Tongue (tissue), 2 donors: ENCODE measurements around the gene RBBP9. TPM values are rescaled to one million over a fixed set of nuclear protein-coding genes. Genes with fewer than 3 reads are reported as not detected.
"Not testable (repeated sequence)": the region's sequence is repeated elsewhere in the genome, so short reads cannot be mapped to it uniquely, and the experiment has no call there.

Source experiments
- DNase-seq: peaks from one replicate; pipeline ENCODE4 v3.0.0-alpha.2; 2015
- total RNA-seq: library from RNA; depleted of rRNA; stranded (reverse); fragments of >200 nt; gene quantifications from one replicate; pipeline ENCODE4 v1.2.3, GENCODE V29; 2014

RBBP9 gene
- total RNA-seq = 11.7 TPM

GRCh38 chr20:18496740-18497592 is at the start of gene RBBP9:
Gene RBBP9 (minus strand): TSS chr20:18497225. CDS start chr20:18497167, 58 bp downstream.
- peak; percentile 93 for DNase-seq

GRCh38 chr20:18545566-18545965 is 48.5 kb upstream of the RBBP9 start:
- no peak for DNase-seq

GRCh38 chr20:18543932-18544331 is 46.9 kb upstream of the RBBP9 start:
- no peak for DNase-seq

GRCh38 chr20:18543216-18543615 is 46.2 kb upstream of the RBBP9 start:
- DNase-seq = no peak

- no peak for DNase-seq
Observed at GRCh38 chr20:18541741-18542140, 44.7 kb upstream of the RBBP9 start.

- DNase-seq = no peak
Observed at GRCh38 chr20:18537651-18538050, 40.6 kb upstream of the RBBP9 start.

GRCh38 chr20:18533978-18534644 is 37.1 kb upstream of the RBBP9 start:
- no peak for DNase-seq

- no peak for DNase-seq
Observed at GRCh38 chr20:18533491-18533890, 36.5 kb upstream of the RBBP9 start.

GRCh38 chr20:18532626-18533025 is 35.6 kb upstream of the RBBP9 start:
- DNase-seq = no peak

- no peak for DNase-seq
Observed at GRCh38 chr20:18529041-18529440, 32.0 kb upstream of the RBBP9 start.

- no peak for DNase-seq
Observed at GRCh38 chr20:18527836-18528235, 30.8 kb upstream of the RBBP9 start.

GRCh38 chr20:18527339-18527738 is 30.3 kb upstream of the RBBP9 start:
- no peak for DNase-seq

GRCh38 chr20:18526761-18527160 is 29.7 kb upstream of the RBBP9 start:
- DNase-seq = not testable (repeated sequence)

- no peak for DNase-seq
Observed at GRCh38 chr20:18524646-18525045, 27.6 kb upstream of the RBBP9 start.

- no peak for DNase-seq
Observed at GRCh38 chr20:18523066-18523465, 26.0 kb upstream of the RBBP9 start.

GRCh38 chr20:18522066-18522465 is 25.0 kb upstream of the RBBP9 start:
- not testable (repeated sequence) for DNase-seq

GRCh38 chr20:18515973-18516372 is 18.9 kb upstream of the RBBP9 start:
- no peak for DNase-seq

GRCh38 chr20:18514127-18514526 is 17.1 kb upstream of the RBBP9 start:
- no peak for DNase-seq

GRCh38 chr20:18513208-18513607 is 16.2 kb upstream of the RBBP9 start:
- DNase-seq = no peak

- no peak for DNase-seq
Observed at GRCh38 chr20:18511571-18511970, 14.5 kb upstream of the RBBP9 start.

- peak; percentile 99 for DNase-seq
Observed at GRCh38 chr20:18507218-18508191, 10.5 kb upstream of the RBBP9 start, which contains the start of gene SEC23B. Gene SEC23B (plus strand): TSS chr20:18507940. CDS start chr20:18510836, 2,896 bp downstream.

- no peak for DNase-seq
Observed at GRCh38 chr20:18506744-18507143, 9.7 kb upstream of the RBBP9 start.
